ENCODE results near the gene TNFAIP8L3.

Gene TNFAIP8L3

DNA sequence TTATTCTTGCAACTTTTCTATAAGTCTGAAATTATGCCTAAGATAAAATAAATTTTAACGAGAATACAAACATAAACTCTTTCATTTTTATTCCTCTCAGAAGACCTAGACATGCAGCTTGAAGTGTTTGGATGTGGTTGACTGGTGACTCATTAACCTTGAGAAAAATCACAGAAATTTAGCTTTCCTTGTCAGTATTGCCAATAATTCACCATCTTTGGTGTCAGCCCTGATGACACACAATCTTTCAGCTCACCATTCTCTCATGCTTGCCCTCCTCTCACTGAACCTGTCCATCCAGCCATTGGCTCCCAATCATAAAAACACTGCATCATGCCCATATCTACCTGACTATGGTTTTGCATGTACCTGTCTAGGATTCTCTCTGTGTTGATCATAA, 22.6 kb upstream of the TNFAIP8L3 start:
- no peak for DNase-seq (ENCODE audit: low read depth, low spot score)

DNA sequence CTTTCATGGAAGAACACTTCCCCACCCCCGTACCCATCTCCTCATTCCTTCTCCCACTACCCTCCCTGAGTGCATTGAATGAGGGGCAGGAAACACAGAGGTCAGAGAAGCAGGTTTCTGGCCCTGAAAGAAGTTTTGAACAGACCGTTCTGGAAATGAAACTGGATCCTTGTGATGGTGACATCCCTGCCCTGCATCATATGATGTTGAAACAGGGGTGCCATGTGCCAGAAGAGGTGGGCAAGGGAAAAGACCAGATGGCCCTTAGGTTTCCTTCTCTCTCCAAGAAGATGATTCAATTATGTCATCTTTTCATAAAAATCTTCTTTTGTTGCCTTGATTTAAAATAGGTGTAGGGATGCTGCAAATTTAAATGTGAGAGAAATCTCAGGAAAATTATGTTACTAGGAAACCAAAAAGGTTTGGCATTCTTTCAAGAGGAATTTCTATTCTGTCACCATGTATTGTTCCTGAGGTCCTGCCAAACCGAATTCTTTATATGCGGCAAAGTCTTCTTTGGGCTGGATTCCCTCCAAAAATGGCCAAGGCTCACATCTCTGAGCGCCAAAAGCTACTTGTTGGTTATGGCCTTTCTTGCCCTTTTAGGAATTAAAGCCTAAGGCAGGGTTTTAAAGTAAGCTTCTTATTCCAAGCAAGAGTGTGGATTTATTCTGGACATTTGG, 19.9 kb upstream of the TNFAIP8L3 start:
- no peak for DNase-seq (ENCODE audit: low read depth, low spot score)

DNA sequence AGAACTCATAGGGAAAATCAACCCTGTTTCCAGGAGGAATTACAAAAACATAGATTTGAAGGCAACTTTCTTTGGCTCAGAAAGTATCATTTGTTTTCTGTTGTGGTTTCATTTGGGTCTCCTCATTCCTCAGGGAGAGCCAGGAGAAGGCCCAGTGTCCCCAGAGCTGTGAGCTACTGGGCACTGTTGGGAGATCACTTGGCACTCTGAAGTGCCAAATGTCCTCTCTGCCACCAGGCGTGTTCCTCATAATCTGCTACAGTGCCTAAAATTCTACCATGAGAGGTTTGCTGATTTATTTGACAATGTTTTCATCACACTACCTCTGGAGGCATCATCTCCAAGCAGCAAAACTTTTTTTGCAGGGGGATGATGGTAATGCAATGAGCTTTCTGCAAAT, 17.4 kb upstream of the TNFAIP8L3 start:
- no peak for DNase-seq (ENCODE audit: low read depth, low spot score)

DNA sequence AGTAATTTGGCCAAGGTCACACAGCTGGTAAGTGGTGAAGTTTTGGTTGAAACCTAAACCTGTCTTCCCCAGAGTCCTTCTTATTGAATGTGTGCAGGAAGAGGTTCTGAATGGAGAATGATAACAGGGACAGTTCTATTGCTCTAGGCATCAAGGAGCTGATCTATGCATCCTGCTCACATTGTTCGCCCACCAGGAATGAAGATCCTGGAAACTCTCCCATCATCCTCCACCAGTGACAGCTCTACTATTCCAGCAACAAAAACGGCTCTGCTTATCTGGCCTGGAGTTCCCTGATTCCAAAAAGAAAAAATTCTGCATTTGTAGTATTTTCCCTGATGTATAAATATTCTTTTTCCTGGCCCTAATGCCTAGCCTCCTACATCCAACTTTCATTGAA, 16.4 kb upstream of the TNFAIP8L3 start:
- DNase-seq (ENCODE audit: low read depth, low spot score), result no peak

DNA sequence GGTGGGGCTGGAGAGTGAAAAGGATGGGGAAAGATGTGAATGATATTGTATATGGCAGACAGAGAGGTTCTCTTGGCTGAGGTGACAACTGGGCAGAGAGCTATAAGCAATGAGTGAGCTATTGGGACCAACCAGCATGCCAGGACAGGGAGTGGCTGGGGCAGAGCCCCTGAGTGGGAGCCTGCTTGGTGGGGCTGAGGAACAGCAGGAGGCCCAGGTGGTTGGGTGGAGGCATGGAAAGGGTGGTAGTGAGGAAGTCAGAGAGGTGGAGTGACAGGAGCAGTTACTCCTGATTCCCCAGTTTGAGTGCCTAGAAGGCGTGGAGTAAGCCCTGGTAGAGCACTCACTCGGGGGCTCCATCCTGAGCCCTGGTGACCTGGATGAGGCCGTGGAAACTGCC, 15.5 kb upstream of the TNFAIP8L3 start:
- DNase-seq (ENCODE audit: low read depth, low spot score), result no peak

DNA sequence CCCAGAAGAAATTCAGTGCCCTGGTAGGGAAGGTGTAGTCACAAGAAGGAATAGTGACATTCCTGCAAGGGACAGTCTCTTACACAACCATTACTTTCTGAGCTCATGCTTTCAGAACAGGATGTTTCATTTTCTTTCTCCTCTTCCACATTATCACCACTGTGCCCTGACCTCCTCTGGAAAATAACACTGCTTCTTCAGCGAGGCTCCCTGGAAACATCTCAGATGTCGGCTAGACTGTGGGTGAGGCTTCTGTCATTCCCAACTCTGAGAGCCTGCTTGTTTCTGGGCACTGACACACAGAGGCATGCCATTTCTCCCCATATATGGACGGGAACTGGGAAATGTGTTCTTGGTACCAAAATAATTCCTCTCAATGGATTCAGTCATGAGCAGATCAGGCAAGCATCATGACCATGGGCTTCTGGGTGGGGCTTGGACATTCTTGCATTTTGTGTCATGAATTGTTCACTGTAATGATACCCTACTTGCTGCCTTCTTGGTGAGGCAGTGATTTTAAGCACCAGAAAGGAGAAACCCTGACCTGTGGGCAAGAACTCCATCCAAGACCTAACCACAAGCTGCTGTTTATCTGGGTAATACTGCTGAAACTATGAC, 14.3 kb upstream of the TNFAIP8L3 start:
- no peak for DNase-seq (ENCODE audit: low read depth, low spot score)

DNA sequence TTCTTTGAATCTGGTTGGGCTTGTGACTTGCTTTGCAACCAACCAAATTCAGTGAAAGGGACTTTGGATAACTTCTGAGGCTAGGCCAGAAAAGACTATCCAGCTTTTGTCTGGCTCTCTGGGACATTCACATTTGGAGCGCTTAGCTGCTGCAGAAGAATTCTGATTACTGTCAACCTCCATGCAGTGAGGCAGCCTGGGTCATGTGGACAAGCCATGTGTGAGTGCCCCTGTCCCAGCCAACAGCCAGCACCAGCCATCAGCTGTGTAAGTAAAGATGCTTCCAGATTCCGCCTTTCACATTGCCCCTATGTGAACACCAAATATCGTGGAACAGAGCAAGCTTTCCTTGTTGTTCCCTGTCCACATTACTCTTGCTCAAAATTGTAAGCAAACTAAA, 12.9 kb upstream of the TNFAIP8L3 start:
- DNase-seq (ENCODE audit: low read depth, low spot score), result no peak

DNA sequence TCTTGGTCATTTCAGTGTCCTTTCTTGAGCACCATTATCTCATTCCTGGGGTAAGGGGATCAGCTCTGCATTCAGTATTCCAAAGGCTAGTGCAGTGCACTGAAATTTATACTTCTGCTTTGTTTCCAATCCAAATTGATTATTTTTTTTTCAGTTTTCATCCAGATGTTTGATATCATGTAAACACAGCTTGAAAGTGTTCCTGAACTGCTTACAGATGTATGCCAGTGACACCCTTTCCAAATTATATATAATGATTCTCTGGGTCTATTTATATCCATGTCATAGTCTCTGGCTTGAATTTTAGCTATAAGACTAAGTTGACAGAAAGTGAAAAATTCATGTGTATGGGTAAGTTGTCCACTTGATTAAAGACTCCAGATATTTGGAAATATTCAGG, 11.8 kb upstream of the TNFAIP8L3 start:
- DNase-seq (ENCODE audit: low read depth, low spot score), result no peak

DNA sequence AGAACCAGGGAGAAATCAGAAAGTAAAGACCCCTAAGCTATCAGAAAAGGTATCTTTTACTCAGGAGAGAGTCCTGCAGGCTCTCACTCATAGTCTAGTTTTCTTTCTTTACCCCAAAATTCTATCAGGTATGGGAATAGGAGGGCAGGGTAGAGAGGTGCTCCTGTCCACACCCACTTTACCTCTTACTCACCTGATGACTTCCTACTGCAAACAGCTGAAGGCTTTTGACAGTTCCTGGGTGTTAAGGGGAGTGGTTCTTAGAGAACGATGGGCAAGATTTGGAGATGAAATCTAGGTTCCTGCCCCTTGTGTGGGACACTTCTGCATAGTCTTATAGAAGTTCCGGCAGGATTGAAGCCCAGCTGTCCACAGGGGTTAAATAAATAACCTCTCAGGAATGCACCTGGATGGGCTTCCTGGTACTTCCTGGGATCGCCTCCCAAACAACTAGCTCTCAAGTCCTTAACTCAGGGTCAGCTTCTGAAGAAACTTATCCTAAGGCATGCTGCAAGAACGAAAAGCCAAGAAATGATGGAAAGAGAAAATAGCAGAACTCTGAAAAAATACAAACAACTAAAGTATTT, 10.8 kb upstream of the TNFAIP8L3 start:
- no peak for DNase-seq (ENCODE audit: low read depth, low spot score)

DNA sequence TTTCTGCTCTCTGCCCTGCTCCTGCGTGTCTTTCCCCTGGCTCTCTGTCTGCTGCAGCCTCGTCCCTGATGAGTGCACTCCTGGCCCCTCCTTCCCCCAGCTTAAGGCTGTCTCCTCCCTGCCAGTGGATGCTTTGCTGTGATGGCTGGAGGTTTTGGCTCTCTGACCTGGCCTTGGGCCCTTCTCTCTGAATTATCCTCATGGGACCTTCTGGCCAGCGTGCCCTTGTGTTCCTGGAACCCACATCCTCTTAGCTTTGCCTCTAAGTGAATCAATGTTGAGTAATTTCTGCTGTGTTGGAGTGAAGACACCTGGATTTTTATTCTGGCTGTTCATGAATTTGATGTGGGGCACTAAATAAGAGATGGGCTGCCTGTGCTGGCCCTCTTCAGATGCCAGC, 9.8 kb upstream of the TNFAIP8L3 start:
- no peak for DNase-seq (ENCODE audit: low read depth, low spot score)

DNA sequence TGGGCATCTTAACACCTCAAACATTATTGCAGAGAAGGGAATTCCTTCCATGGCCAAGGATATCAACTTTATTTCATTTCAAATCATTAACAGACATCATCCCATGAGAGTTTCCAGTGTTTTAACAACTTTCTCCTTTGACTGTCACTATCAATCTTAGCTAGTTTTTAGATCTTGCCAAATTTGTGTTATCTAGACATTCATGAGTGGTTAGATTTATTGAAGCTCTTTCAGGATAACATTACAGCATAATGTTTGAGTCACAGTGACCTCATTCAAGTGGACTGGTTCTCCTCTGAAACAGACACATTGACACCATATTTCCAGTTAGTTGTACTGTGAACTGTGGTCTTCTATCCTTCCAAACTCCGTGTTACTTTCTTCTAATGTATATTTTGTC, 8.6 kb upstream of the TNFAIP8L3 start:
- DNase-seq (ENCODE audit: low read depth, low spot score), result no peak

DNA sequence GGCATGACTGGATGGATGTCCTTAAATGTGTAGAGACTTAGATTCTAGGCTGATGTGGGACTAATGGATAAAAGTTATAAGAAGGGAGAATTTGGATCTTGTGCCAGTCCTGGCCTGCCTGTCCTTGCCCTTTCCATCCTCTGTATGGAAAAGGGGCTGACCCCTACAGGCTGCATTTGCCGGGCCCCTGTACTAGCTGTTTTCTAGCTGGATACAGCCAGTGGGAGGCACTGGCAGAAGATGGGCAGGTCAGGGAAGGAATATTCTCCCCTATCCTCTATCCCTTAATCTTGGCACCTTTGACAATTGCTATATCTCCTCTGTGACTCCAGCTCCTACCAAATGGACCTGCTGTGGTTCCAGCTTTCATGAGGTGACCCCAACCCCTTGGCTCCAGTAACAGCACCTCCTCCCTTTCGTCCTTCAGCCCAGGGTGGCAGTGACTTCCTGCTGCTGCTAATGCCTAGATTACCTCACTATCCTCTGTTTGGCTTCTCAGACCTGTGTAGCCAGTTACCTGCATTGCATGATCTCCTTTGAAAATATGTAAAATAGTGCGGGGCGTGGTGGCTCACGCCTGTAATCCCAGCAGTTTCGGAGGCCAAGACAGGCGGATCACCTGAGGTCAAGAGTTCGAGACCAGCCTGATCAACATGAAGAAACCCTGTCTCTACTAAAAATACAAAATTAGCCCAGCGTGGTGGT, 6.2 kb upstream of the TNFAIP8L3 start:
- DNase-seq (ENCODE audit: low read depth, low spot score), result no peak

DNA sequence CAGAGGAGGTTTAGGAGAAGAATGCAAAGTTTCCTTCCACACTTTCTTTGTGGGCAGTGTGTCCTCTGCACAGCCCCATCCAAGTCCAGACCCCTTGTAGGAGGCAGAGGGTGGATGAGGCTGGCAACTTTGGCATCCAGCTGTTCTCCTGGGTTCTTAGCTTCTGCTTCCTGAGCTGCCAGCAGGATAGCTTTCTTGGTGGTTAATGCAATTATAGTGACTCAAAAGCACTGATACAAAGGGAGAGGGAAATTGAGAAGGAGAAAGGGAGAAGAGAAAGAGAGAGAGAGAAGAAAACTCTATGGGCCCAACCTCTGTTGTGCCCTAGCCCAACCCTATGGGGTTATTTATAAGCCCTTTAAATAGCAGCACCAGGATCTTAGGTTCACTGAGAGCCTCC, 4.5 kb upstream of the TNFAIP8L3 start:
- DNase-seq (ENCODE audit: low read depth, low spot score), result no peak

DNA sequence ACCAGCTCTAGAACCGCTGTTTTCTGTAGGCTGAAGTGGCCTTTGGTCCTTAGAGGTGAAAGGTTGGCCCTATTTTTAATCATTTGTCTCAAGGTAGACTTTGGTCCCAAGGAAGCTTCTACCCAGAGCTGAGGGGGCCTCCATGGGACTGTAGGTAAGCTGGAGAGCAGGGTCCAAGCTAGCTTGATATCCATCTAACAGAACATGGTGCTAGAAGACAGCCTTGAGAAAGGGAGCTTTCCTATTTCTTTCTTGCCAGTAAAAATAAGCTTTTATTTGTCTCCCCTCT, 3.6 kb upstream of the TNFAIP8L3 start:
- DNase-seq (ENCODE audit: low read depth, low spot score), result no peak

DNA sequence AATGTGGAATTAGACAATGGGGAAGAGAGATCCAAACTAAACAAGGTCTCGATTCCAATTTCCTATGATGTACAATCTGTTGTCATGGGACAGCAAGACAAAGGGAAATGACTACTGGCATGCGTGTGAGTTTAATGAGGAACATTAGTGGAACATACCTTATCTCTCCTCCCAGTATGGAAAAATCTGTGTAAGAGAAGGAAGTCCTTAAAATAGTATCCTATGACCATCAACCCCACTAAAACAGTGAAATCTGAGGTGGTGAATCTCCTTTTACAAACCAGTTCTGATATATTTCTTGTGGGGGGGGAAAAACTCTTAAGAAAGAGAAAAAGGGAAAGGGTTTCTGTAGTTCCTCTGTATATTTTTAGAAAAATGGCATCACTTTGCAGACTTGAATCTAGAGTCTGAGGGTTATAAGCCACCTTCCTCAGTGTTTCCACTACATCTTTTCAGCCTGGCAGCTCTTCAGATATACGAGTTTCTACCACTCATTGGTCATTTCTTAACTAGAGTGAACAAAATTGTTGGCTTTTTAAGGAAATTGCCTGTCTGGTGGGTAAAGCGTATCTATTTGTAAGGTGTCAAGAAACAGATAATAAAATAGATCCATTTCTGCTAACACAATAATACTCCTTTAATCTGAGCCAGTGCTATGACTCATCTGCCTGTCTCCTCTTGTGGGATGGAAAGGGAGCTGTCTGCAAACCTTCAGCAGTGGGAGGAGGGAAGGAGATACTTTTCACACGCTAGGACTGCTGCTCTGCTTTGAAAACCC, 3.0 kb upstream of the TNFAIP8L3 start:
- DNase-seq (ENCODE audit: low read depth, low spot score), result no peak

DNA sequence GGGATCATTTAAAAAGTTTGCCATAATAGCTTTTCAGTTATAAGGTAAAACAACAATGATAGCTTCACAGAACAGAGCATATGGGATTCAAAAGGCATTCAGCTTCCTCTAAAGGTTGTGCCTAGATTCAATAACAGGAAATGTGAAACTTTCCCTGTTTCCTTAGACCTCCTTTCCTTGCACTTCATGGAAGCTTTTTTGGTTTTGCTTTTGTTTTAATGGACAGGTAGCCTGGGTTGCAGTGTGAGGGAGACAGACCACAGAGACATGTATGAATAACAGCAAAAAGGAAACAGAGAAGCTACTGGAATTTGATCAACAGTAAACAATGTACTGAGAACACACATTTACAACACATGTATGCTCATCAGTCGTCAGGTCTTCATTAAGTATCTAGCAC, 2.3 kb upstream of the TNFAIP8L3 start:
- no peak for DNase-seq (ENCODE audit: low read depth, low spot score)

DNA sequence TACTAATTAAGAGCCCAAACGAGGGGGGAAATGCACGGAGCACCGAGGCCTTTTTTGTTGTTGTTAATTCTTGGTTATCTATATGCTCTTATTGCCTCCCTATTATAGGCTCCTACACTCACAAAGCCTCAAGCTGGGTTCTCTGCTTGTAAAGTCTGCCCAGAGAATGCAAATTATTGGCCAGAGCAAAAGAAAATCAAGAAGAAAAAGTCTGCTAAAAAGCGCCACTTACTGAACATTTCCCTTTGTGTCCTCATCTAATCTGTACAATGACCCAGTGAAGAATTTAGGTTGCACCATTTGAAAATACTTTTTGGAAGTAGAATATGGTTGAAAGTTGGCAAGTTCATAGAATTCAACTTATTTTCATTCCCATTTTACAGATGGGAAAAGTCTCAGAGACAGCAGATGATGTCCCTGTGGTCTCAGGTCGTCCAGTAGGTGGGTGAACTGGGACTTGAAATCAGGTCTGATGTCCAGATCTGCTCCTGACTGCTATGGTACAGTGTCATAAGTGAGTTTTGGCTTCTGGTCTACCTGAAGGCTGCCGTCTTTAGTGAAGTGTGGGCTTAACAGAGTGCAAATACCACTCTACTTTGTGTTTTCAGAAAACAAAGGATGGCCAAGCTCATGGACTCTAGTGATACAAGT, 1.1 kb upstream of the TNFAIP8L3 start:
- no peak for DNase-seq (ENCODE audit: low read depth, low spot score)

DNA sequence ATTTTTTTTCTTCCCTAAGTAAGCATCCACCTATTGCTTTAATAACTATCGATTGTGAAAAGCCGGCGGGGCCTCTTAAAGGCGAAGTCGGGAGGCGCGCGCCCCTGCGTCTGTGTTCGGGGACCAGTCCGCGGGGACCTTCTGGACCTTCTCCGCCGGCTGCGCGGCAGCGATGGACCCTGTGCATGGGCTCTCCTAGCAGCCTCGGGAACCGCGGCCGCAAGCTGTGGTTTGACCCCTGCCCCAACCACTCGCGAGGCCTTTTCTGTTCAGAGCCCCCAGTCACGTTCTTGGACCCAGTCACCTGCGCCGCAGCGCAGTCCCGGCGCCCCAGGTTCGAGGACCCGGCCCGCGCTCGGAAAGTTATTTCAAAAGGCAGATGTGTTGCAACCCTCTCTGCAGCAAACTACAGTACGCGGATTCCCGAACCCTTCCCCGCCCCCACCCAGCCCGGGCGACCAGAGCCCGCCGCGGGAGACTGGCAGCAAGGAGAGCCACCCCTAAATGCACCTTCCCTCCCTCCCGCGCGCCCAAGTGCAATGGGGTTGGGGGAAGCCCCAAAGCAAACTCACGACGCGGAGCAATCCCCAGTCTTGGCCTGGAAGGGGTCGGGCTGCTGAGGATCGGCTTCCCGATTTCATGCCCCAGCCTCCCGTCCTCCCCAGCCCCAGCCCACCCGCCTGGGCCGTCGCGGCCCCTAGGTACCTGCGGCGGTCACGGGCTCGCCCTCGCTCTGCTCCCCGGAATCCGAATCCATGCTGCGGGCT, 684 bp downstream of the TNFAIP8L3 start:
- no peak for DNase-seq (ENCODE audit: low read depth, low spot score)

DNA sequence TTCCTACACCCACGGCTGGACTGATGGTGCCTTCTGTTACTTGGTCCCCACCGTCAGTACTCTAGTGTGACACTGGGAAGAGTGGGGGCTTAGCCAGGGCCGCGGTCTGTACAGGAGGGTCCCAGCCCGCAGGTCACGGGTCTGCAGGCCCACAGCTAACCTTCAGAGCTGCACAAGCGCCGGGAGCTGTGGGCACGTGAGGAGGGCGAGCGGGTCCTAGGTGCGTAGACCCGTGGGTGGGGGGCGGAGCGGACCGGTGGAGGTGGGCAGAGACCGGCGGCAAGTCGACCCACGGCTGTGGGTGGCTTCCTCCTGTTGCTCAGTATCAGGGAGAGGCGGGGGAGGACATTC, 1.2 kb downstream of the TNFAIP8L3 start:
- DNase-seq (ENCODE audit: low read depth, low spot score), result no peak

DNA sequence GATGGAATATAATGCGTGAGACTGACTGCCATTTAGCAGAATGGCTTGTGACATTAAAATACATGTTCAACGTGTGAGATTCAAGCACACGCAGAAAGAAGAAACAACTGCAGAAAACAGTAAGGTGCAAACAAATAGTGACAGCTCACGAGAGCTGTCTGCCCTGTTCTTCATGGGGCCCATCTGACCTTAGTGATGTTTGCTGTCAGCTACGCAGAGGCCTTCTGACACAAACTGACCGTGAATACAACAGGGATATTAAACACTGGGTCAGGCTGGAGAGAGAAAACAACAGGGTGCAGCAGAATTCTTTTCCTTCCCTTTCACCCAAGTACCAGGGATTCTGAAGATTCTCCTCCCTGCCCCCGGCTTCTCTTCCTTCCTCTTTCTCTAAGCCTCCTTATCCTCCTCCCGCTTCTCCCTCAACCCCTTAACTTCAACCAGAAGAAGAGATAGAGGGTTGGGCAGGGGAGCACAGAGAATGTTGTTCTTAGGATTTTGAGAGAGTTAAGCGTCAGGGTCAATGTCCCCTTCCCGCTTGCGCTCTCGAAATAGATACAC, 2.1 kb downstream of the TNFAIP8L3 start:
- DNase-seq (ENCODE audit: low read depth, low spot score), result no peak

DNA sequence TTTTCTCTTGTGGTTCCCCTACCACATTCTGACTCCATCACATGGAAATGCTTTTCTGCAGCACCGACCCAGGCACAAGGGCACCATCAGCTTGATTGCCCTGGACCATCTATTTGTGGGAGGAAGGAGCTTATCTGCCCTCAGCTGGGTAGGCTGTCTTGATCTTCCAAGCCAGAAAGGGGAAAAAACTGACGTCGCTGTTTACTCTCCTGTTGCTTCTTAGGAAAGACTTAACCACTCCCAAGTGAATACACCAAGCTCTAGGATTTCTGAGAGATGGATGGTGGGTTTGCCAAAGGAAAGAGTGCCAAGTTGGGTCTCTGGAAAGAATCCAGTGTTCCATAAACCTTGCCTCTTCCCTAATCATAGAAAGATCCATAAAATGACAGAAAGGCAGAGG, 4.0 kb downstream of the TNFAIP8L3 start:
- DNase-seq (ENCODE audit: low read depth, low spot score), result no peak
